Measurements from ENCODE around the gene SFT2D3. TPM values are rescaled to one million over a fixed set of nuclear protein-coding genes. Genes with fewer than 3 reads are reported as not detected.

The SFT2D3 gene
- total RNA-seq, 8 experiments from 2014 or later, result 0.36 to 2.0 (median 1.0) TPM; not detected in 4

- Histone ChIP-seq H3K4me1 (replicated peaks in 1 of 2) (peaks cover 0 to 3% of the 10 kb centered on the region in 2 donors), H3K27ac (no peak overlapping the region), H3K4me3 (no peak overlapping the region)
- no peak for ATAC-seq (replicated peaks in 6 of 8)
- 33 to 100% (median 97%) methylated on average over 1 to 3 of the region's 14 CpGs; no CpG with 5 or more reads in 4 of the 10 experiments for WGBS, 10 experiments
- in situ Hi-C loops (cut with MboI; ENCODE audit: low pct_unique_long_range_greater_than_20kb in 2 of 9, low sequenced_read_pairs in 9 of 9, unreplicated experiment in 9 of 9), result no loop called here
These were observed 41.6 kb upstream of the SFT2D3 start for GRCh38 chr2:127659408-127660290.

- Histone ChIP-seq H3K4me1 (replicated peaks in 1 of 2) (peaks cover 0 to 3% of the 10 kb centered on the region in 2 donors), H3K27ac (no peak overlapping the region), H3K4me3 (no peak overlapping the region)
- in situ Hi-C loops (cut with MboI; ENCODE audit: low pct_unique_long_range_greater_than_20kb in 2 of 9, low sequenced_read_pairs in 9 of 9, unreplicated experiment in 9 of 9), result no loop called here
- no peak for ATAC-seq (replicated peaks in 6 of 8)
- WGBS, 10 experiments, result 75 to 100% (median 91%) methylated on average over 2 to 10 of the region's 10 CpGs; no CpG with 5 or more reads in 3 of the 10 experiments
These were observed 41.1 kb upstream of the SFT2D3 start for GRCh38 chr2:127660291-127660578.

GRCh38 chr2:127661072-127661649, 40.1 kb upstream of the SFT2D3 start:
- Histone ChIP-seq H3K27ac (no peak overlapping the region), H3K4me3 (no peak overlapping the region), H3K4me1 (replicated peaks in 1 of 2) (peaks cover 0 to 3% of the 10 kb centered on the region in 2 donors)
- WGBS, 10 experiments, result 81 to 100% (median 95%) methylated on average over 1 to 5 of the region's 14 CpGs; no CpG with 5 or more reads in 6 of the 10 experiments
- in situ Hi-C loops (cut with MboI; ENCODE audit: low pct_unique_long_range_greater_than_20kb in 2 of 9, low sequenced_read_pairs in 9 of 9, unreplicated experiment in 9 of 9), result no loop called here
- peak in 3 of 8 experiments; percentile 45 to 68 (median 63) for ATAC-seq (replicated peaks in 6 of 8)

- Histone ChIP-seq H3K4me1 (replicated peaks in 1 of 2) (peaks cover 0 to 3% of the 10 kb centered on the region in 2 donors), H3K4me3 (no peak overlapping the region), H3K27ac (no peak overlapping the region)
- in situ Hi-C loops (cut with MboI; ENCODE audit: low pct_unique_long_range_greater_than_20kb in 2 of 9, low sequenced_read_pairs in 9 of 9, unreplicated experiment in 9 of 9), result no loop called here
- peak in 3 of 8 experiments; percentile 45 to 82 (median 74) for ATAC-seq (replicated peaks in 6 of 8)
- WGBS, 10 experiments, result 47 to 100% (median 62%) methylated on average over 2 to 5 of the region's 9 CpGs; no CpG with 5 or more reads in 6 of the 10 experiments
These were observed 39.3 kb upstream of the SFT2D3 start for GRCh38 chr2:127661949-127662510.

- WGBS, 10 experiments, result 50 to 100% (median 84%) methylated on average over 1 to 7 of the region's 9 CpGs; no CpG with 5 or more reads in 4 of the 10 experiments
- Histone ChIP-seq H3K4me1 (replicated peaks in 1 of 2) (peaks cover 0 to 3% of the 10 kb centered on the region in 2 donors), H3K4me3 (no peak overlapping the region), H3K27ac (no peak overlapping the region)
- peak in 7 of 8 experiments; percentile 15 to 60 (median 38) for ATAC-seq (replicated peaks in 6 of 8)
- in situ Hi-C loops (cut with MboI; ENCODE audit: low pct_unique_long_range_greater_than_20kb in 2 of 9, low sequenced_read_pairs in 9 of 9, unreplicated experiment in 9 of 9), result no loop called here
These were observed 38.2 kb upstream of the SFT2D3 start for GRCh38 chr2:127662937-127663565.

GRCh38 chr2:127663566-127664064, 37.7 kb upstream of the SFT2D3 start:
- H3K27ac ChIP-seq, result no peak overlapping the region

GRCh38 chr2:127664065-127664894, 37.0 kb upstream of the SFT2D3 start:
- peak overlapping the region in 1 of 5 donors; percentile 11 for H3K4me3 ChIP-seq
- ATAC-seq (replicated peaks in 6 of 8), result peak in 3 of 8 experiments; percentile 27 to 36 (median 33)
- 40 to 100% (median 89%) methylated on average over 1 to 4 of the region's 69 CpGs; no CpG with 5 or more reads in 6 of the 10 experiments for WGBS, 10 experiments
- peaks cover 0 to 3% of the 10 kb centered on the region in 2 donors for H3K4me1 ChIP-seq (replicated peaks in 1 of 2)
- H3K27ac ChIP-seq, result no peak overlapping the region
- in situ Hi-C loops (cut with MboI; ENCODE audit: low pct_unique_long_range_greater_than_20kb in 2 of 9, low sequenced_read_pairs in 9 of 9, unreplicated experiment in 9 of 9), result no loop called here

More at GRCh38 chr2:127663566-127664064, 37.7 kb upstream of the SFT2D3 start:
- Histone ChIP-seq H3K4me3 (no peak overlapping the region), H3K4me1 (replicated peaks in 1 of 2) (peaks cover 0 to 3% of the 10 kb centered on the region in 2 donors)
- in situ Hi-C loops (cut with MboI; ENCODE audit: low pct_unique_long_range_greater_than_20kb in 2 of 9, low sequenced_read_pairs in 9 of 9, unreplicated experiment in 9 of 9), result no loop called here
- no peak for ATAC-seq (replicated peaks in 6 of 8)
- 80% methylated on average over 1 of the region's 6 CpGs; no CpG with 5 or more reads in 9 of the 10 experiments for WGBS, 10 experiments

GRCh38 chr2:127664895-127665225, 36.4 kb upstream of the SFT2D3 start:
- in situ Hi-C loops (cut with MboI; ENCODE audit: low pct_unique_long_range_greater_than_20kb in 2 of 9, low sequenced_read_pairs in 9 of 9, unreplicated experiment in 9 of 9), result no loop called here
- Histone ChIP-seq H3K27ac (no peak overlapping the region), H3K4me3 (no peak overlapping the region), H3K4me1 (replicated peaks in 1 of 2) (peaks cover 0 to 3% of the 10 kb centered on the region in 2 donors)
- 91 to 100% (median 100%) methylated on average over 2 to 4 of the region's 6 CpGs; no CpG with 5 or more reads in 5 of the 10 experiments for WGBS, 10 experiments
- no peak for ATAC-seq (replicated peaks in 6 of 8)

GRCh38 chr2:127665267-127665893, 35.9 kb upstream of the SFT2D3 start:
- H3K4me3 ChIP-seq, result no peak overlapping the region
- in situ Hi-C loops (cut with MboI; ENCODE audit: low pct_unique_long_range_greater_than_20kb in 2 of 9, low sequenced_read_pairs in 9 of 9, unreplicated experiment in 9 of 9), result no loop called here
- no peak overlapping the region for H3K27ac ChIP-seq
- ATAC-seq (replicated peaks in 6 of 8), result no peak
- WGBS, 10 experiments, result 60 to 100% (median 96%) methylated on average over 1 to 6 of the region's 8 CpGs; no CpG with 5 or more reads in 1 of the 10 experiments
- peaks cover 0 to 3% of the 10 kb centered on the region in 2 donors for H3K4me1 ChIP-seq (replicated peaks in 1 of 2)

- Histone ChIP-seq H3K27ac (no peak overlapping the region), H3K4me1 (replicated peaks in 1 of 2) (no peaks in the 10 kb centered on the region), H3K4me3 (no peak overlapping the region)
- no peak for ATAC-seq (replicated peaks in 6 of 8)
- 6 to 97% (median 81%) methylated on average over 3 to 7 of the region's 7 CpGs for WGBS, 10 experiments
- in situ Hi-C loops (cut with MboI; ENCODE audit: low pct_unique_long_range_greater_than_20kb in 2 of 9, low sequenced_read_pairs in 9 of 9, unreplicated experiment in 9 of 9), result no loop called here
These were observed 32.2 kb upstream of the SFT2D3 start for GRCh38 chr2:127669056-127669455.

GRCh38 chr2:127670055-127670956, 31.0 kb upstream of the SFT2D3 start:
- Histone ChIP-seq H3K4me1 (replicated peaks in 1 of 2) (peaks cover 0 to under 1% of the 10 kb centered on the region in 2 donors), H3K4me3 (no peak overlapping the region), H3K27ac (no peak overlapping the region)
- ATAC-seq (replicated peaks in 6 of 8), result no peak
- in situ Hi-C loops (cut with MboI; ENCODE audit: low pct_unique_long_range_greater_than_20kb in 2 of 9, low sequenced_read_pairs in 9 of 9, unreplicated experiment in 9 of 9), result no loop called here
- 66 to 92% (median 75%) methylated on average over 3 to 8 of the region's 10 CpGs for WGBS, 10 experiments

All from motor neuron (in vitro differentiated cells).